Stimulated activated CD8-positive, alpha-beta memory T cell treated with anti-CD3 and anti-CD28 coated beads, Interleukin-12 subunit alpha, Interleukin-12 subunit beta, amount 100 ng/mL, for 24 hours (primary cell): ENCODE data around the gene PSMD2.
"Not testable (repeated sequence)": the region's sequence is repeated elsewhere in the genome, so short reads cannot be mapped to it uniquely, and the experiment has no call there.

Source experiments
- DNase-seq: peaks from one replicate; pipeline ENCODE4 v3.0.0-alpha.2; 2020; ENCODE audit errors: extremely low read depth

Gene PSMD2

GRCh38 chr3:184298759-184299487 lies at the start of gene PSMD2:
PSMD2 (plus strand) TSS chr3:184299241; CDS start chr3:184299267, 26 bp downstream.
- peak; percentile 98 for DNase-seq

- peak; percentile 89 for DNase-seq
Measured at GRCh38 chr3:184249412-184250166, 49.5 kb upstream of the PSMD2 start, which contains the start of gene EEF1AKMT4. EEF1AKMT4 (plus strand) TSS chr3:184249672; CDS start chr3:184249695, 23 bp downstream.

- DNase-seq = peak; percentile 64
Measured at GRCh38 chr3:184250167-184250828, 48.7 kb upstream of the PSMD2 start.

- DNase-seq = no peak
Measured at GRCh38 chr3:184255291-184256039, 43.6 kb upstream of the PSMD2 start.

GRCh38 chr3:184257083-184257915 lies 41.7 kb upstream of the PSMD2 start:
- DNase-seq = no peak

GRCh38 chr3:184258926-184259325 lies 40.1 kb upstream of the PSMD2 start:
- DNase-seq = no peak

GRCh38 chr3:184259396-184259877 lies 39.6 kb upstream of the PSMD2 start:
- no peak for DNase-seq

GRCh38 chr3:184259878-184260723 lies 38.9 kb upstream of the PSMD2 start:
- DNase-seq = no peak

GRCh38 chr3:184260724-184261269 lies 38.2 kb upstream of the PSMD2 start:
- no peak for DNase-seq

- no peak for DNase-seq
Measured at GRCh38 chr3:184261270-184261853, 37.7 kb upstream of the PSMD2 start, which contains the start of gene CAMK2N2. CAMK2N2 (minus strand) TSS chr3:184261553; CDS start chr3:184261285, 268 bp downstream.

- no peak for DNase-seq
Measured at GRCh38 chr3:184261854-184262763, 36.9 kb upstream of the PSMD2 start.

GRCh38 chr3:184262764-184263179 lies 36.3 kb upstream of the PSMD2 start:
- DNase-seq = no peak

- not testable (repeated sequence) for DNase-seq
Measured at GRCh38 chr3:184267249-184267648, 31.8 kb upstream of the PSMD2 start.

- DNase-seq = no peak
Measured at GRCh38 chr3:184272269-184272668, 26.8 kb upstream of the PSMD2 start.

- DNase-seq = no peak
Measured at GRCh38 chr3:184275381-184275701, 23.7 kb upstream of the PSMD2 start.

GRCh38 chr3:184275961-184276910 lies 22.8 kb upstream of the PSMD2 start, which contains the start of gene ECE2:
ECE2 (plus strand) TSS chr3:184276022; CDS start chr3:184276154, 132 bp downstream.
- no peak for DNase-seq

- DNase-seq = no peak
Measured at GRCh38 chr3:184277366-184277765, 21.7 kb upstream of the PSMD2 start.
